DMS 273 (cell line): Measurements from ENCODE around the gene SNX11.
A peak's percentile ranks its signal among the peaks of the same experiment; 100 is the strongest.

Experiments used
- DNase-seq: peaks from one replicate; lab custom pipeline; 2025; ENCODE audit not compliant: unreplicated experiment; lab: John Stamatoyannopoulos, UW

The SNX11 gene

GRCh38 chr17:48161127-48161905 lies 53.8 kb downstream of the SNX11 start:
- no peak for DNase-seq

GRCh38 chr17:48162306-48162934 lies 54.9 kb downstream of the SNX11 start:
- no peak for DNase-seq

- peak; percentile 38 for DNase-seq
Observed at GRCh38 chr17:48162946-48163506, 55.5 kb downstream of the SNX11 start.

- no peak for DNase-seq
Observed at GRCh38 chr17:48163809-48164208, 56.2 kb downstream of the SNX11 start.

GRCh38 chr17:48169926-48170325 lies 62.4 kb downstream of the SNX11 start:
- DNase-seq, result no peak
